Measurements from ENCODE around the gene TACO1. TPM values are rescaled to one million over a fixed set of nuclear protein-coding genes. Genes with fewer than 3 reads are reported as not detected.

TACO1 gene
- total and polyA plus RNA-seq, 2 of the 4 experiments (the other 2 are of a cell fraction): 6.5 to 28.8 TPM

GRCh38 chr17:63641692-63642448 lies 41.2 kb downstream of the TACO1 start:
- Histone ChIP-seq H3K4ac (ENCODE audit: low read depth, low read length) (no peak overlapping the region), H3K4me3 (ENCODE audit: insufficient read depth, low read depth, low read length) (no peak overlapping the region), H2BK20ac (ENCODE audit: low read depth, low read length) (no peak overlapping the region), H3K23ac (ENCODE audit: low read depth, low read length) (no peak overlapping the region), H2AK9ac (replicated peaks; ENCODE audit: low read depth, low read length, poor library complexity) (no peak overlapping the region), H3K4me1 (ENCODE audit: control insufficient read depth, insufficient read depth, low read length) (no peaks in the 10 kb centered on the region; the same call in 1 of the 2 replicates), H3K18ac (ENCODE audit: low read depth, low read length) (no peak overlapping the region), H2BK120ac (ENCODE audit: low read depth, low read length) (no peak overlapping the region), H3K36me3 (ENCODE audit: control insufficient read depth, insufficient read depth, low read length) (peaks cover 8% of the 10 kb centered on the region), H2AFZ (replicated peaks; ENCODE audit: low read length, poor library complexity) (no peak overlapping the region), H3K9me3 (ENCODE audit: control insufficient read depth, insufficient read depth, low read length) (no peaks in the 10 kb centered on the region), H3K4me2 (ENCODE audit: low read depth, low read length) (no peak overlapping the region), H4K5ac (ENCODE audit: low read depth, low read length) (no peak overlapping the region), H2BK5ac (ENCODE audit: low read depth, low read length, poor library complexity, severe bottlenecking) (no peak overlapping the region), H3K14ac (replicated peaks; ENCODE audit: low read depth, low read length) (no peak overlapping the region), H3K79me1 (ENCODE audit: low read depth in 1 of 2, low read length in 2 of 2) (peaks cover 0 to 14% of the 10 kb centered on the region in 2 experiments; a peak in 3 of 4 replicates), H4K8ac (ENCODE audit: low read depth in 2 of 2, low read length in 2 of 2) (no peak overlapping the region), H4K20me1 (ENCODE audit: insufficient read depth, low read length) (peaks cover 8% of the 10 kb centered on the region; the same call in 1 of the 2 replicates), H2BK15ac (ENCODE audit: low read depth, low read length) (no peak overlapping the region), H3K9me1 (ENCODE audit: insufficient read depth, low read length) (peaks cover 17% of the 10 kb centered on the region; the same call in 1 of the 2 replicates), H3K27me3 (ENCODE audit: control insufficient read depth, insufficient read depth, low read length) (no peaks in the 10 kb centered on the region), H4K91ac (ENCODE audit: insufficient read depth, low read depth, low read length) (no peak overlapping the region), H3K56ac (ENCODE audit: extremely low read depth, insufficient read depth, low read length) (no peak overlapping the region), H3K27ac (ENCODE audit: insufficient read depth, low read length) (no peak overlapping the region), H3K9ac (ENCODE audit: low read depth, low read length) (no peak overlapping the region), H2AK5ac (ENCODE audit: low read depth, low read length) (no peak overlapping the region)
- dilution Hi-C loops (cut with HindIII; ENCODE audit: low sequenced_read_pairs, unreplicated experiment): no loop called here
- ChIA-PET CTCF (no interaction called here), POLR2A (ENCODE audit: unreplicated experiment) (no interaction called here)
- ATAC-seq (ENCODE audit: low read depth) (no peak), DNase-seq (no peak)
- BruUV-seq (replicated peaks): no TSS peak
- in situ Hi-C loops (cut with MboI; ENCODE audit: low sequenced_read_pairs): no loop called here
- intact Hi-C loops (cut with micrococcal nuclease): loop anchor here (2.0 kb wide), 1 partner anchor 13 kb away; no protein-coding TSS in a partner anchor
- no peak for TF ChIP-seq ELK1 (IDR thresholded peaks at IDR 0.05; ENCODE audit: borderline replicate concordance, low read depth, low read length)
- no peak for TF ChIP-seq RAD21 (IDR thresholded peaks at IDR 0.05; ENCODE audit: low read length)
- no peak for TF ChIP-seq CHD1 (IDR thresholded peaks at IDR 0.05; ENCODE audit: low read depth, low read length)
- TF ChIP-seq MAFK (IDR thresholded peaks at IDR 0.05; ENCODE audit: low read depth, low read length): no peak
- no peak for TF ChIP-seq CTCF (conservative IDR thresholded peaks at IDR 0.05; ENCODE audit: low read depth, low read length)
- TF ChIP-seq USF2 (IDR thresholded peaks at IDR 0.05; ENCODE audit: low read depth, low read length): no peak
- TF ChIP-seq BHLHE40 (IDR thresholded peaks at IDR 0.05; ENCODE audit: low read depth, low read length): no peak
- no peak for TF ChIP-seq POLR2A (IDR thresholded peaks at IDR 0.05; ENCODE audit: low read depth, low read length)
- no peak for TF ChIP-seq FOS (IDR thresholded peaks at IDR 0.05; ENCODE audit: low read depth, low read length)
- no peak for TF ChIP-seq SMC3 (IDR thresholded peaks at IDR 0.05; ENCODE audit: low read depth, low read length)
- no peak for TF ChIP-seq RCOR1 (IDR thresholded peaks at IDR 0.05; ENCODE audit: insufficient replicate concordance, low read length)
- no peak for TF ChIP-seq NFE2L2 (IDR thresholded peaks at IDR 0.05; ENCODE audit: low read depth, low read length)
- 100% methylated on average over 1 of the region's 4 CpGs; no CpG with 5 or more reads in 1 of the 2 experiments for WGBS, 2 experiments (ENCODE audit: extremely low coverage in 2 of 2, insufficient read length in 1 of 2)
